HepG2 (cell line): ENCODE measurements around the gene LENG1.

Source experiments
- EP300 ChIP-seq, 3 experiments: sonication (generic) in 1 of 3; formaldehyde crosslinking in 1 of 3; IDR thresholded peaks; 2 replicates each; pipeline versions ENCODE4 v1.5.1 to v1.6.1; 2011 to 2020; ENCODE audit warnings: low read depth in 2 of 3, low read length in 2 of 3, borderline replicate concordance in 1 of 3, improper control_type of control experiment in 1 of 3, mild to moderate bottlenecking in 1 of 3, missing genetic modification reagents in 1 of 3, moderate library complexity in 1 of 3
- JUNB ChIP-seq: sonication (generic); formaldehyde crosslinking; IDR thresholded peaks from 2 replicates; pipeline ENCODE4 v1.8.0; 2022; ENCODE audit warnings: missing genetic modification reagents, mild to moderate bottlenecking, borderline replicate concordance
- KLF16 ChIP-seq, 2 experiments: sonication (generic) in 1 of 2; formaldehyde crosslinking in 1 of 2; IDR thresholded peaks; 2 replicates each; pipeline versions ENCODE4 v1.6.1 to v1.8.0; 2016 to 2023; ENCODE audit warnings: missing genetic modification reagents in 2 of 2, missing compliant biosample characterization in 1 of 2
- MAZ ChIP-seq, 2 experiments: sonication (generic) in 1 of 2; formaldehyde crosslinking in 1 of 2; IDR thresholded peaks; 2 replicates each; pipeline versions ENCODE4 v1.5.0 to v1.6.1; 2012 to 2020; ENCODE audit warnings: low read depth in 2 of 2, mild to moderate bottlenecking in 2 of 2, borderline replicate concordance in 1 of 2, improper control_type of control experiment in 1 of 2, low read length in 1 of 2, missing genetic modification reagents in 1 of 2, moderate library complexity in 1 of 2
- POLR2AphosphoS5 ChIP-seq: IDR thresholded peaks from 2 replicates; pipeline ENCODE4 v1.6.1; 2012; ENCODE audit warnings: low read depth, low read length
- SAFB2 ChIP-seq: sonication (generic); formaldehyde crosslinking; IDR thresholded peaks from 2 replicates; pipeline ENCODE4 v1.5.1; 2020; ENCODE audit warnings: missing genetic modification reagents, low read depth, mild to moderate bottlenecking, borderline replicate concordance
- ZNF446 ChIP-seq: sonication (generic); formaldehyde crosslinking; IDR thresholded peaks from 2 replicates; pipeline ENCODE4 v1.5.0; 2020; ENCODE audit warnings: mild to moderate bottlenecking, missing genetic modification reagents
- ZNF710 ChIP-seq: sonication (generic); formaldehyde crosslinking; IDR thresholded peaks from 2 replicates; pipeline ENCODE4 v1.5.0; 2020; ENCODE audit warnings: mild to moderate bottlenecking, missing genetic modification reagents, borderline replicate concordance
- ZNF740 ChIP-seq: sonication (generic); formaldehyde crosslinking; IDR thresholded peaks from 2 replicates; pipeline ENCODE4 v1.4.0; 2020; ENCODE audit warnings: missing genetic modification reagents
- TF ChIP-seq, protein P1 (sequence below): IDR thresholded peaks from 2 replicates; pipeline ENCODE4 v1.6.1; 2016; ENCODE audit warnings: missing compliant biosample characterization, missing genetic modification reagents, borderline replicate concordance
- TF ChIP-seq, protein P2 (sequence below): sonication (generic); formaldehyde crosslinking; IDR thresholded peaks from 2 replicates; pipeline ENCODE4 v1.4.0; 2020; ENCODE audit warnings: missing genetic modification reagents, borderline replicate concordance
- TF ChIP-seq, protein P3 (sequence below): sonication (generic); formaldehyde crosslinking; IDR thresholded peaks from 2 replicates; pipeline ENCODE4 v1.5.0; 2020; ENCODE audit warnings: mild to moderate bottlenecking, missing genetic modification reagents, moderate library complexity

- no peak for TF ChIP-seq KLF16 (CRISPR knock-in tag; IDR thresholded peaks at IDR 0.05)
- no peak for TF ChIP-seq EP300 (IDR thresholded peaks at IDR 0.05; ENCODE audit: low read depth in 2 of 2, low read length in 2 of 2)
- no peak for TF ChIP-seq EP300 (CRISPR knock-in tag; IDR thresholded peaks at IDR 0.05; ENCODE audit: borderline replicate concordance)
- no peak for TF ChIP-seq SAFB2 (CRISPR knock-in tag)
- TF ChIP-seq, protein P1, sequence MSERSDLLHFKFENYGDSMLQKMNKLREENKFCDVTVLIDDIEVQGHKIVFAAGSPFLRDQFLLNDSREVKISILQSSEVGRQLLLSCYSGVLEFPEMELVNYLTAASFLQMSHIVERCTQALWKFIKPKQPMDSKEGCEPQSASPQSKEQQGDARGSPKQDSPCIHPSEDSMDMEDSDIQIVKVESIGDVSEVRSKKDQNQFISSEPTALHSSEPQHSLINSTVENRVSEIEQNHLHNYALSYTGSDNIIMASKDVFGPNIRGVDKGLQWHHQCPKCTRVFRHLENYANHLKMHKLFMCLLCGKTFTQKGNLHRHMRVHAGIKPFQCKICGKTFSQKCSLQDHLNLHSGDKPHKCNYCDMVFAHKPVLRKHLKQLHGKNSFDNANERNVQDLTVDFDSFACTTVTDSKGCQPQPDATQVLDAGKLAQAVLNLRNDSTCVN (CRISPR knock-in tag), result no peak
- TF ChIP-seq ZNF446, result no peak
- no peak; the same call in 1 of the 2 replicates for TF ChIP-seq POLR2AphosphoS5
- TF ChIP-seq ZNF710, result no peak
- no peak for TF ChIP-seq ZNF740
- no peak for TF ChIP-seq MAZ (IDR thresholded peaks at IDR 0.05; ENCODE audit: borderline replicate concordance, low read depth, low read length)
- TF ChIP-seq MAZ (CRISPR knock-in tag; IDR thresholded peaks at IDR 0.05; ENCODE audit: low read depth), result no peak
- TF ChIP-seq, protein P2, sequence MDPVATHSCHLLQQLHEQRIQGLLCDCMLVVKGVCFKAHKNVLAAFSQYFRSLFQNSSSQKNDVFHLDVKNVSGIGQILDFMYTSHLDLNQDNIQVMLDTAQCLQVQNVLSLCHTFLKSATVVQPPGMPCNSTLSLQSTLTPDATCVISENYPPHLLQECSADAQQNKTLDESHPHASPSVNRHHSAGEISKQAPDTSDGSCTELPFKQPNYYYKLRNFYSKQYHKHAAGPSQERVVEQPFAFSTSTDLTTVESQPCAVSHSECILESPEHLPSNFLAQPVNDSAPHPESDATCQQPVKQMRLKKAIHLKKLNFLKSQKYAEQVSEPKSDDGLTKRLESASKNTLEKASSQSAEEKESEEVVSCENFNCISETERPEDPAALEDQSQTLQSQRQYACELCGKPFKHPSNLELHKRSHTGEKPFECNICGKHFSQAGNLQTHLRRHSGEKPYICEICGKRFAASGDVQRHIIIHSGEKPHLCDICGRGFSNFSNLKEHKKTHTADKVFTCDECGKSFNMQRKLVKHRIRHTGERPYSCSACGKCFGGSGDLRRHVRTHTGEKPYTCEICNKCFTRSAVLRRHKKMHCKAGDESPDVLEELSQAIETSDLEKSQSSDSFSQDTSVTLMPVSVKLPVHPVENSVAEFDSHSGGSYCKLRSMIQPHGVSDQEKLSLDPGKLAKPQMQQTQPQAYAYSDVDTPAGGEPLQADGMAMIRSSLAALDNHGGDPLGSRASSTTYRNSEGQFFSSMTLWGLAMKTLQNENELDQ (CRISPR knock-in tag), result no peak
- TF ChIP-seq JUNB (CRISPR knock-in tag), result no peak
- TF ChIP-seq, protein P3, sequence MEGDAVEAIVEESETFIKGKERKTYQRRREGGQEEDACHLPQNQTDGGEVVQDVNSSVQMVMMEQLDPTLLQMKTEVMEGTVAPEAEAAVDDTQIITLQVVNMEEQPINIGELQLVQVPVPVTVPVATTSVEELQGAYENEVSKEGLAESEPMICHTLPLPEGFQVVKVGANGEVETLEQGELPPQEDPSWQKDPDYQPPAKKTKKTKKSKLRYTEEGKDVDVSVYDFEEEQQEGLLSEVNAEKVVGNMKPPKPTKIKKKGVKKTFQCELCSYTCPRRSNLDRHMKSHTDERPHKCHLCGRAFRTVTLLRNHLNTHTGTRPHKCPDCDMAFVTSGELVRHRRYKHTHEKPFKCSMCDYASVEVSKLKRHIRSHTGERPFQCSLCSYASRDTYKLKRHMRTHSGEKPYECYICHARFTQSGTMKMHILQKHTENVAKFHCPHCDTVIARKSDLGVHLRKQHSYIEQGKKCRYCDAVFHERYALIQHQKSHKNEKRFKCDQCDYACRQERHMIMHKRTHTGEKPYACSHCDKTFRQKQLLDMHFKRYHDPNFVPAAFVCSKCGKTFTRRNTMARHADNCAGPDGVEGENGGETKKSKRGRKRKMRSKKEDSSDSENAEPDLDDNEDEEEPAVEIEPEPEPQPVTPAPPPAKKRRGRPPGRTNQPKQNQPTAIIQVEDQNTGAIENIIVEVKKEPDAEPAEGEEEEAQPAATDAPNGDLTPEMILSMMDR (CRISPR knock-in tag), result no peak
These were observed 19.2 kb upstream of the LENG1 start for GRCh38 chr19:54178581-54179261.
